Measurements from ENCODE around the gene GMDS.

DNA sequence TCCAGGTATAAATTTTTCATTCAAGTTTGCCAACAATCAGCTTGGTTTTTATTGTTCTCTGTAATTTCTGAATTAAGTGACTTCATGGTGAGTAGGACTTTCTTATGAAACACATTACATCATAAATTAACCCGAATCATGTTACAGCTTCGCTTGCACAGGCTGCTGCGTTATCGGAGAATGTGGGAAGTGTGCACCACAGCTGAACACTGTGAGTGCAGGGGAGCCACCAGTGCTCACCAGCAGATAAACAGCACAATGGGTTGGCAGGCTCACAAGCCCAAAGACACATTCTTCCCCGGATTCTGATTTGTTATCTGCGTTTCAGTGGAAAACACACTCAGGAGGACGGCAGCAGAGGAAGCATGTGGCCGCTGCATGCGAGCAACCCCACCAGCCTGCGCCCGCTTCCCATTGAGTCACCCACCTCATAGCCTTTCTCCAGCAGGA, 121.1 kb downstream of the GMDS start:
- TF ChIP-seq, protein P1, sequence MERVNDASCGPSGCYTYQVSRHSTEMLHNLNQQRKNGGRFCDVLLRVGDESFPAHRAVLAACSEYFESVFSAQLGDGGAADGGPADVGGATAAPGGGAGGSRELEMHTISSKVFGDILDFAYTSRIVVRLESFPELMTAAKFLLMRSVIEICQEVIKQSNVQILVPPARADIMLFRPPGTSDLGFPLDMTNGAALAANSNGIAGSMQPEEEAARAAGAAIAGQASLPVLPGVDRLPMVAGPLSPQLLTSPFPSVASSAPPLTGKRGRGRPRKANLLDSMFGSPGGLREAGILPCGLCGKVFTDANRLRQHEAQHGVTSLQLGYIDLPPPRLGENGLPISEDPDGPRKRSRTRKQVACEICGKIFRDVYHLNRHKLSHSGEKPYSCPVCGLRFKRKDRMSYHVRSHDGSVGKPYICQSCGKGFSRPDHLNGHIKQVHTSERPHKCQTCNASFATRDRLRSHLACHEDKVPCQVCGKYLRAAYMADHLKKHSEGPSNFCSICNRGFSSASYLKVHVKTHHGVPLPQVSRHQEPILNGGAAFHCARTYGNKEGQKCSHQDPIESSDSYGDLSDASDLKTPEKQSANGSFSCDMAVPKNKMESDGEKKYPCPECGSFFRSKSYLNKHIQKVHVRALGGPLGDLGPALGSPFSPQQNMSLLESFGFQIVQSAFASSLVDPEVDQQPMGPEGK (CRISPR knock-in tag; IDR thresholded peaks at IDR 0.05; ENCODE audit: borderline replicate concordance): no peak
- TF ChIP-seq ZNF70 (CRISPR knock-in tag; IDR thresholded peaks at IDR 0.05) (no peak), ARNTL (CRISPR knock-in tag; IDR thresholded peaks at IDR 0.05; ENCODE audit: borderline replicate concordance, low read depth) (no peak), ZFP3 (CRISPR knock-in tag; IDR thresholded peaks at IDR 0.05) (no peak), GLIS3 (CRISPR knock-in tag; IDR thresholded peaks at IDR 0.05) (no peak), ZNF8 (CRISPR knock-in tag; IDR thresholded peaks at IDR 0.05) (no peak), ESRRG (CRISPR knock-in tag; IDR thresholded peaks at IDR 0.05) (no peak)
- TF ChIP-seq, protein P2, sequence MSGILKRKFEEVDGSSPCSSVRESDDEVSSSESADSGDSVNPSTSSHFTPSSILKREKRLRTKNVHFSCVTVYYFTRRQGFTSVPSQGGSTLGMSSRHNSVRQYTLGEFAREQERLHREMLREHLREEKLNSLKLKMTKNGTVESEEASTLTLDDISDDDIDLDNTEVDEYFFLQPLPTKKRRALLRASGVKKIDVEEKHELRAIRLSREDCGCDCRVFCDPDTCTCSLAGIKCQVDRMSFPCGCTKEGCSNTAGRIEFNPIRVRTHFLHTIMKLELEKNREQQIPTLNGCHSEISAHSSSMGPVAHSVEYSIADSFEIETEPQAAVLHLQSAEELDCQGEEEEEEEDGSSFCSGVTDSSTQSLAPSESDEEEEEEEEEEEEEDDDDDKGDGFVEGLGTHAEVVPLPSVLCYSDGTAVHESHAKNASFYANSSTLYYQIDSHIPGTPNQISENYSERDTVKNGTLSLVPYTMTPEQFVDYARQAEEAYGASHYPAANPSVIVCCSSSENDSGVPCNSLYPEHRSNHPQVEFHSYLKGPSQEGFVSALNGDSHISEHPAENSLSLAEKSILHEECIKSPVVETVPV (CRISPR knock-in tag; IDR thresholded peaks at IDR 0.05): no peak

Data from SK-N-SH treated with all-trans-retinoic acid at 6 μM for 48 hours (cell line).